Glutamatergic neuron (in vitro differentiated cells): ENCODE measurements around the gene PRSS23. TPM values are rescaled to one million over a fixed set of nuclear protein-coding genes. Genes with fewer than 3 reads are reported as not detected.
A peak's percentile ranks its signal among the peaks of the same experiment; 100 is the strongest.

ENCODE experiments used
- DNase-seq: peaks from one replicate; pipeline ENCODE4 v3.0.0; 2022
- H3K27ac Mint-ChIP-seq: one replicate; pipeline ENCODE4 v1.8.0; 2020; ENCODE audit warnings: mild to moderate bottlenecking, mixed read lengths, inconsistent platforms; ENCODE audit not compliant: unreplicated experiment
- H3K27me3 Mint-ChIP-seq: one replicate; pipeline ENCODE4 v1.8.0; 2020; ENCODE audit warnings: mild to moderate bottlenecking, moderate library complexity, mixed read lengths, inconsistent platforms; ENCODE audit not compliant: unreplicated experiment
- H3K36me3 Mint-ChIP-seq: one replicate; pipeline ENCODE4 v1.8.0; 2020; ENCODE audit warnings: mild to moderate bottlenecking, mixed read lengths, inconsistent platforms; ENCODE audit not compliant: unreplicated experiment
- H3K4me1 Mint-ChIP-seq: one replicate; pipeline ENCODE4 v1.8.0; 2020; ENCODE audit warnings: mild to moderate bottlenecking, low read depth, mixed read lengths, inconsistent platforms; ENCODE audit not compliant: unreplicated experiment
- H3K4me3 Mint-ChIP-seq: one replicate; pipeline ENCODE4 v1.8.0; 2020; ENCODE audit warnings: mild to moderate bottlenecking, mixed read lengths, inconsistent platforms; ENCODE audit not compliant: unreplicated experiment
- H3K9me3 Mint-ChIP-seq: one replicate; pipeline ENCODE4 v1.8.0; 2020; ENCODE audit warnings: mild to moderate bottlenecking, moderate library complexity, mixed read lengths, inconsistent platforms; ENCODE audit not compliant: unreplicated experiment
- CTCF ChIP-seq: fragments of 200-600 bp; sonication (generic); IDR thresholded peaks from one replicate; pipeline ENCODE4 v1.5.0; 2021; ENCODE audit not compliant: partially characterized antibody, unreplicated experiment
- total RNA-seq: library from RNA; stranded (reverse); fragmentation: NEBNext Ultra II Directional; extraction: Animal tissue kit (Norgen Biotek cat#: 25700); gene quantifications from one replicate; pipeline ENCODE4 v1.2.1, GENCODE V29; 2021; ENCODE audit not compliant: unreplicated experiment

PRSS23 gene
- total RNA-seq, 1 donor from 2014 or later, result 20.2 TPM

- H3K27ac Mint-ChIP-seq, result no peak overlapping the region
- no peaks in the 10 kb centered on the region for H3K27me3 Mint-ChIP-seq
- peaks cover 2% of the 10 kb centered on the region for H3K9me3 Mint-ChIP-seq
- no peaks in the 10 kb centered on the region for H3K36me3 Mint-ChIP-seq
- TF ChIP-seq CTCF, result no peak
- no peak for DNase-seq
- peaks cover 1% of the 10 kb centered on the region for H3K4me1 Mint-ChIP-seq
- peak overlapping the region; percentile 60 for H3K4me3 Mint-ChIP-seq
Observed at GRCh38 chr11:86801364-86801763, 1.0 kb downstream of the PRSS23 start.

GRCh38 chr11:86802146-86802545 is 1.8 kb downstream of the PRSS23 start:
- H3K36me3 Mint-ChIP-seq, result no peaks in the 10 kb centered on the region
- no peak for DNase-seq
- no peaks in the 10 kb centered on the region for H3K27me3 Mint-ChIP-seq
- H3K4me3 Mint-ChIP-seq, result peak overlapping the region; percentile 60
- peaks cover 1% of the 10 kb centered on the region for H3K4me1 Mint-ChIP-seq
- peaks cover 2% of the 10 kb centered on the region for H3K9me3 Mint-ChIP-seq
- no peak for TF ChIP-seq CTCF
- H3K27ac Mint-ChIP-seq, result no peak overlapping the region

GRCh38 chr11:86802601-86803051 is 2.3 kb downstream of the PRSS23 start:
- Mint-ChIP-seq H3K4me1 (peaks cover 1% of the 10 kb centered on the region), H3K9me3 (peaks cover 2% of the 10 kb centered on the region), H3K27ac (no peak overlapping the region), H3K36me3 (no peaks in the 10 kb centered on the region), H3K27me3 (no peaks in the 10 kb centered on the region), H3K4me3 (no peak overlapping the region)
- peak; percentile 46 for TF ChIP-seq CTCF
- no peak for DNase-seq

- no peak for TF ChIP-seq CTCF
- H3K4me1 Mint-ChIP-seq, result peaks cover 1% of the 10 kb centered on the region
- peaks cover 1% of the 10 kb centered on the region for H3K27me3 Mint-ChIP-seq
Observed at GRCh38 chr11:86803136-86804045, 3.0 kb downstream of the PRSS23 start.

GRCh38 chr11:86804951-86805350 is 4.6 kb downstream of the PRSS23 start:
- Mint-ChIP-seq H3K4me1 (peaks cover 1% of the 10 kb centered on the region), H3K4me3 (no peak overlapping the region), H3K27ac (no peak overlapping the region), H3K36me3 (no peaks in the 10 kb centered on the region), H3K27me3 (peaks cover 5% of the 10 kb centered on the region), H3K9me3 (no peaks in the 10 kb centered on the region)
- TF ChIP-seq CTCF, result no peak
- DNase-seq, result no peak

More at GRCh38 chr11:86803136-86804045, 3.0 kb downstream of the PRSS23 start:
- Mint-ChIP-seq H3K36me3 (no peaks in the 10 kb centered on the region), H3K27ac (no peak overlapping the region), H3K4me3 (no peak overlapping the region), H3K9me3 (peaks cover 2% of the 10 kb centered on the region)
- DNase-seq, result no peak
